DMS 273 treated with DMSO at 0.1 percent for 48 hours (cell line): ENCODE measurements around the gene SPRY1.
A peak's percentile ranks its signal among the peaks of the same experiment; 100 is the strongest.

Experiments used
- DNase-seq: peaks from one replicate; lab custom pipeline; 2025; lab: John Stamatoyannopoulos, UW

The SPRY1 gene, protein sequence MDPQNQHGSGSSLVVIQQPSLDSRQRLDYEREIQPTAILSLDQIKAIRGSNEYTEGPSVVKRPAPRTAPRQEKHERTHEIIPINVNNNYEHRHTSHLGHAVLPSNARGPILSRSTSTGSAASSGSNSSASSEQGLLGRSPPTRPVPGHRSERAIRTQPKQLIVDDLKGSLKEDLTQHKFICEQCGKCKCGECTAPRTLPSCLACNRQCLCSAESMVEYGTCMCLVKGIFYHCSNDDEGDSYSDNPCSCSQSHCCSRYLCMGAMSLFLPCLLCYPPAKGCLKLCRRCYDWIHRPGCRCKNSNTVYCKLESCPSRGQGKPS

DNA sequence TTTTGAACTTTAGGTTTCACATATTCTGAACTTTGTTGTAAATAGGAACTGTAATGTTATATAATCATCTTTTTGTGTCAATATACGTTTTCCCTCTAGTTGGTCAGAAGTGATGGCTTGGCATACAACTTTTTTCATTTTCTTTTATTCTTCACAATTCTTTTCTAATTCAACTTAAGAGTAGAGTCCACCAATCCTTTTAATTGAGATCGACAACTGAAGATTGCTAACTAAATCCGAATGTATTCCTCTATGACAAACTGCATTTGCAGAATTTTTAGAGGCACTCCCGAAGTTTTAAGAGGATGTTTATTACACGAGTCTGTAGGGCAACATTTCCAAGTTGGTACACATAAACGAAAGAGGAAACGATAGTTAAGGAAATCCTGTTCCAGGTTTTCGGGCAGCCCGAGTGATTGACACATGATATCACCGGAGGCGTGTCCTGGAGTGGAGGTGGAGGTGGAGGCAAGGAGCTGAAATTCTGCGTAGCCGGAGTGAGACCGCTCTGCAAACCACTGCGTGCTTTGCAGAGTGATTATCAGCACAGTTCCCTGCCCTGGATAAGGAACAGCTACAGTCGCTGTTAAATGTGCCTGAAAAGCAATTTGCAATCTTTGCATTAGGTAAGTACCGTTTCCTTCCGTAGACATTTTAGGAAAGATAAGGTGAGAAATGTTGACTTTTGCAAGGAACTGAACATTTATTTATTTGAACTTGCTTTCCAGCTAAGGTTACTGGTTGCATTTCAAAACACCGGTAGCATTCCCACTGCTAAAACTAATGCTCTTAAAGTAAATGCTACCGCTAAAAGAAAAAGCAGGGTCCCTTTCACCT is at the start of gene SPRY1:
SPRY1 (plus strand) TSS at position 489 of the 837 bp plus-strand sequence. CDS start 4,797 bp downstream, outside the sequence.
- DNase-seq, result peak; percentile 79

DNA sequence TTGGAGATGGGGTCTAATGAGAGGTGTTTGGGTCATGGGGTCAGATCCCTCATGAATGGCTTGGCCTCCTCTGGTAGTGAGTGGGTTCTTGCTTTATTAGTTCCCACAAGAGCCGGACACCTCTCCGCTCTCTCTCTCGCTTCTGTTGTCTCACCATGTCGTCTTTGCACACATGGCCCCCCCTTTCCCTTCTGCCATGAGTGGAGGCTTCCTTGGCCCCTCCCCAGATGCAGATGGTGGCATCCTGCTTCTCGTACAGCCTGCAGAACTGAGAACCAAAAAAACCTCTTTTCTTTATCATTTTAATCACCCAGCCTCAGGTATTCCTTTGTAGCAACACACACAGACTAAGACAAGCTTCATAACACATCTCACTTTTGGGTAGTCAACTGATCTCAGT is 49.6 kb upstream of the SPRY1 start:
- DNase-seq, result no peak

DNA sequence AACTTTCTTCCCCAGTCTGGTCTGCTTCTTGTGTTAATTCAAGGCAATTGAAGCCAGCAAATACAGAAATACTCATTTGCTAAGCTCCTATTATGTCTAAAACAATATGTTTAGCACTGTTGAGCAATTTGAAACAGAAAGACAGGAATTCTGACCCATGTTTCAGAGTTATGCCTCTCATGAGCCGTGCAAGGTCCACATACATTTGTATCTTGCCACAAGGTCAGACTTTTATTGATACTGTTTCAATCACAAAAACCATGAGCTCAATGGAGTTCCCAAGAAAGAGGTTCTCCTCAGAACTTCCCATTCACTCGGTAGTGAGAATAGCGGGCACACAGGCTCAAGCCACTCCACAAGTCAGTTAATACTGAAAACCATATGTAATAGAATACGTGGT is 47.6 kb upstream of the SPRY1 start:
- DNase-seq, result no peak

DNA sequence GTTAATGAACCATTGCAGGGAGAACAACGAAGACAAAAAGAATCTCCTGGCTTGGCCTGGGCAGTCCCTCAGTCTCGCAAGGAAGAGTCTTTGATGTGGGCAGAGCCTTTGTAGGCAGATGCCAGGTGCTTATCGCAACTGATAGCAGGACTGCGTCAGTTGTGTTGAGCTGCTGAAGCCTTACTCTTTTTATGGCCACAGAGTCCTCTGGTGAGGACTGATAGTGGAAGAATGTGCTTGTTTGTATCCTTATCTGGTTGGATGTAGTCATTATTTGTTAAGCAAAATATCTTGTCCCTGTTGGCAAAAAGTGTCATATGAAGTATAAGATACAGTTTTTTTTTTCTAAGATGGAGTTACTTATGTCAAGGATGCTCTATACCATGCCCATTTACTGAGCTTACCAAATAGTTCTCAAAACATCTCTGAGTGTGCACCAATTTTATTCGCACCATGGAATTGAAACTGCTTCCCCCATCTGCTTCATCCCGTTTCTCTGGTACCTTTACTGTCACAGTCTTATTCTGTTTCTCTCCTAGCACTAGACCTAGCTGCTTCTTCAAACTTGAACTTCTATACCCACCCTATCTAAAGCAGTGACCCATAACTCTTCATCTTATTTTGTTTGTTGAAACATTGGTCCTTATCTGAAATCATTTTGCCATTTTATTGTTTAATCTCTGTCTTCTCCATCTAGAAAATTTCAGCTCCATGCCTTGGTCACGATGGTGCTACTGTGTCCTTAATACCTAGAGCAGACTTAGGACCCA is 47.0 kb upstream of the SPRY1 start:
- DNase-seq, result no peak

DNA sequence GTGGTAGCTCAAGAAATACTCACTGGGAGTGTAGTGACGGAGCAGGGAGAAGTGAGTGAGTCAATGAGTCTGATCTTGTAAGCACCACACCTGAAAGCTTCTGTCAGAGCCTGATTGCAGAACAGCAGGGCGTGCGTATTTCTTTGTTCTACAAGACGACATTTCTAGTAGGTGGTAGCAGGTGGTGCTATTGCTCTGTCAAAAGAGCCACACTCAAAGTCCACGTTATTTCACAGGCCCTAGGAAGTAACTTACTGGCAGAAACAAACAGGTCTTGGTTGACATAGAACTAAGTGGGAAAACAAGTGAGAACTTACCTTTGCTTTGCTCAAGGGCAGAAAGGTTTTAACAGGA is 46.4 kb upstream of the SPRY1 start:
- DNase-seq, result no peak

DNA sequence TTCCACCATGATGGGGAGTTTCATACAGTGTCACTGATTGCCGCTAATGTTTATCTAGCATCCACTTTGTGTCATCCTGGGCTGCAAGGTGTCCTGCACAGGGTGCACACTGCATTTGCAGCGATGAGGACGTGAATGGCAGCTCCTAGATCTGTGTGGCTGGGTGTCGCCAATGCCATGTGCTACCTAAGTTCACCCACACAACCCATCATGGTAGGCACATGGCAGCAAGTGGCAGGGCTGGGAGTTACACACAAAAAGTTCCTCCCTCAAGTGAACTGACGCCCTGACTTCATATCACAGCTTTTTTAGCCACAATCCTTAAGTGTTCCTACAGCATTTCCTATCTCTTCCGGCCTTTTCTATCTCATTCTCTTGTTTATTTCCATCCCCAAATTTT is 45.9 kb upstream of the SPRY1 start:
- no peak for DNase-seq

DNA sequence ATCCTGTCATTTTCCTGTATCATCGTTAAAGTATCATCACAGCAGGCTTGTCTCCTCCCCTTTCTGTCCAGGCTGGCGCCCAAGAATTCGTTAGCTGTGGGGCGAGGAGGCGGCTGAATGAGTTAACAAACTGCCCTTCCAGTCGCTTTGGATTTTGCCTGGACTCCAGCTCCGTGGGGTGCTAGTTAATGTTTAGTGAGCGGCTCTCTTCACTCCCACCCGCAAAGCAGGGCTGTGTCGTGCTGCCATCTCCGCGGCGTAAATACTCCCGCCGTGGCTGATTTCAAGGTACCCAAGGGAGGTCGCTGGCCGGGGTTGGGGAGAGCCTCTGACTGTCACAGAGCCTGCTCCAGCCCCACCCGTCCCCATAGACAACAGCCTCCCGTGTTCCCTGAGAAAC is 44.9 kb upstream of the SPRY1 start:
- DNase-seq, result no peak

DNA sequence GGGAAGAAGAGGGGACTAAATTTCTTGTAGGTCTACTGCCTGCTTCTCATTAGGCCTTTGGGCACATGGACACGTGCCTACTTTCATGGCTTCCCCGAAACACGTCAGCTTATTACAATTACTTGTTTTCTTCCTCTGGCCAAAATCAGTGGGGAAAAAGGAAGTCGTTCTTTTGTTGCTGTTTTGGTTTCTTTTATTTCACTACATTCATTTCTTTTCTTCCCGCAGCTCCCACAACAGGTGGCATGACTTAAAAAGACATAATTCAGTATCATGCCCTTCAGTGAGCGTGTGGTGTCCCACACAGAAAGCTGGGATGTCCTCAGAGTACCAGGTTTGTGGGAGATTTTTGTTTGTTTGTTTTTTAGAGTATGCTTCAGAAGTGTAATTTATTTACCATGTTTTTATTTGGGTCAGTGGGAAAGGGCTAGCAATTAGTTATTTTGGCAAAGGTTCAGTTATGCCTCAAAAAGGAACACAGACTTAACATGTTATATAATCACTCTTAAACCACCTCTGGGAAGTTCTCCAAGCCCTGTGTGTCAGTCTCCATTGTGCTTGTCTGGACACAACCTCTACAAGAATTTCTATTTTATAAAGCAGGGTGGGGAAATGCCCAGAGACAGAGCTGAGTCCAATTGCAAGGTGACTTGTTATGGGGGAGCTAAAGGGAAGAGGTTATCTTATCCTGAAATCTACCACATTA is 44.2 kb upstream of the SPRY1 start:
- no peak for DNase-seq

DNA sequence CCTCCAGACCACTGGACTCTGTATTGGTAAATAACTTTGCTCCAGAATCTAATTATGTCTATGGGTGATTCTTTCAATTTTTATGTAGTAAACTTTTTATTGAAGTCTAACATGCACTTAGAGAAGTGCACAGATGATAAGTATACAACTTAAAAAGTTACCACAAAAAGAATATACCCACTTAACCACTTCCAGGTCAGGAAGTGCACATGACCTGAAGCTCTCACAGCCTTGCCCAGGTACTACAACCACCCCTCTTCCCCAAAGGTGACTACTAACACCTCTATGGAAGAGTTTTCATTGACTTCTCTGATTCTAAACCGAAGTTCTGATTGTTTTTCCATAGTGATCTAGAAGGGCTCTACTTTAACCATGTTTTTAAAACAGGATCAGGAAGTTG is 43.6 kb upstream of the SPRY1 start:
- no peak for DNase-seq

DNA sequence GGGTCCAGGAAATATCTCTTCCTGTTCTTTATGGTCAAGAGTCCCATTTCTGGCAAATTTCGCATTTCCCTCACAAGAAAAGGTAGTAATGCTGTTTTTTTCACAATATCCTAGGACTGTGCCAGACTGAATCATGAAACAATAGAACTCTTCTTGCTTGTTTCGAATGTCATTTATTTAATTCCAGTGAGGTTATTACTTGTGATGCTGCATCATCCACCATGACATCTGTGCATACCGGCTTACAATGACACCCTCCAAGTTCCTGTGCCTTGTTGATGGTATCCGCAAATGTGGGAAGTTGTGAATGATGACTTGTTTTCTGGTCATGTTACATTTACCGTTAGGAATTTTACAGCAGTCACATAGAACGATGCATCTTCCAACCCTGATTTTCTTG is 42.9 kb upstream of the SPRY1 start:
- DNase-seq, result no peak

DNA sequence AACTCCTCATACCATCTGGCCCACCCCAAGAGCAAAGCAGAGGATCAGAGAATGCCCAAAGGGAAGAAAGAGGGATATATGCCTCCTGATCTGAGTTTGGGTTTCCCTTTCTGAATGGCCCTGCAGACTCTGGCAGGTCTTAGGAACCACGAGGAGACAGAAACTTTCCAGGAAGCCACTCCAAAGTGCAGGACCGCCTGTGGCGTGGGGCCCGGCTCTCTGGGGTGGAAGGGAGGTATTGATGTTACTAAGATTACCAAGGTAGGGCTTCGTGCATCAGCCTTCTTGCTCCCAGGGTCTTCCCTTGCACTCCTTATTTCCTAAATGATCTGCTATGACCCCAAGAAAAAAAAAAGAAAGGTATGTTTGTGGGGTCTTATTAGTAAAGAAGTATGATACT is 41.9 kb upstream of the SPRY1 start:
- DNase-seq, result no peak

DNA sequence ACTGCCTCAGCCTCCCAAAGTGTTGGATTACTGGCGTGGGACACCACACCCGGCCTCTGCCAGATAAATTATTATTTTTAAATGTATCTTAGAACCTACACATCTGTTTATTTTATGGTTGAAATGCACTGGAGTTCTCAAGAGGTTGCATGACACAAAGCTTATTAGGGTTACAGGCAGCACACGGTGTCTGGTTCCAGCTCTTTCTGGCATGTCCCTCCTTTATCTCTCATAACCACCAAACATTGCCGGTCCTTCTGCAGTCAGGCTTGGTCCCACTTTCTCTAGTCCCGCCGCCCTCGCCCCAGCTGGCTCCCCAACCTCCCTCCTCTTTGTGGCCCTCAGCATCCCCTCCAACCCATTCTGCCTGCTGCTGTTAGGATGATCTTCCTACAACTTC is 39.7 kb upstream of the SPRY1 start:
- DNase-seq, result no peak

DNA sequence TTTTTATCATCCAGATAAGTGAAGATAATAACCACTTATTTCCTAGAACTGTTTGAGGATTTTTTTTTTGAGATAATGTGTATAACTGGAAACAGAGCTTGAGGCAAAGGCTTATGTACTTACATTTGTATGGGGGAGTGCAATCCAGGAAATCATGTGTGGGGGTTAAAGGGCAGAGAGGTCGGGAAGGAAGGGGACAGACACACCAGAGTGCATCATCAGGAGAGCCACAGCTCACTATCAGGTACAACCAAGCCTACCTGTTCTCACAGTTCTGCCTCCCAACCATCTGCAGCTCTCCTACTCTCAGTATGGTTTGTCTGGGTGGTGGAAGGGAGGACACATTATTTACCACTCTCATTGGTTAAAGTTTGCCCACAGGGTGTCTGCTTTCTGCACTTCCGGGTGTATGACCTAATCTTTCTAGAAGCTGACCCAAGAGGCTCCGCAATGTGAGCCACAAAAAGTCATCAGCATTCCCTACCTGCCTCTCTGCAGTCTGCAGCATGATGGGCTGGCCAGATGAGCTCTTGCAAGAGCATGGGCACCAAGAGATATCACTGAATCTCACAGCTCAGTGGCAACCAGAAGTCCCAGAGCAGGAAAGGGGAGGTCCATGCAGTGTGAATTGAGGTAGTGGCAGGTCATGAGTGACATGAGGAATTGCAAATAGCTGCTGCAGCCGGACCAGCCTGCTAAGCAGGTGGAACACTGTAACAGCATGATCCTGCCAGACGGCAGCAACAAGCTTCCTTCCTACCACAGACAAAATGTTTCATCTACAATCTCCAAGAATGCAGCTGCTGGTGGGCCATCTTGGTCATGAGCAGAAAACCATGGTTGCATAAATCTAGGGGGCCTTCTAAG is 36.9 kb upstream of the SPRY1 start:
- DNase-seq, result no peak

DNA sequence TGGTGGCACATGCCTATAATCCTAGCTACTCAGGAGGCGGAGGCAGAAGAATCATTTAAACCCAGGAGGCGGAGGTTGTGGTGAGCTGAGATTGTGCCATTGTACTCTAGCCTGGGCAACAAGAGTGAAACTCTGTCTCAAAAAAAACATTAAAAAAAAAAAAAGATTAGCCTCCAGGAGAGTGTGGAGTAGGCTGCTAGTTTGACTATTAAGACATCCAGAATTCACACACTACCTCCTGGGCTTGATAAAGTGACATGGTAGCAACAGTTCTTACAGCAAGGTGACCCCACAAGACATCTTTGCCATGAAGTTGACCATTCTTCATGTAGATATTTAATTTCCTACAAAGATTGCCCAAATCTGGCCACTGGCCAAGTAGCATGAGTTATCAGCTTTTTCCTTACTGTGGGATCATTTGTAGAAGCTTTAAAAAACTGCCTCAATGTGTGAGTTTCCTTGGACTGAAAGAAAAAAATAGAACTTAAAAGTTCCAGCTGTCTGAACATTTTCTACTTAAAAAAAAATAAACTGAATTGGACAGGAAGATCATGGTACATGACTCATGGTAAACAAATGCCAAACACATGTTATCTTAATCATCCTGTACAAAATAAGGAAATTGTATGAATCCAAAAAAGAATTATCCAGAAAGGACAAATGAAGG is 35.3 kb upstream of the SPRY1 start:
- DNase-seq, result no peak

DNA sequence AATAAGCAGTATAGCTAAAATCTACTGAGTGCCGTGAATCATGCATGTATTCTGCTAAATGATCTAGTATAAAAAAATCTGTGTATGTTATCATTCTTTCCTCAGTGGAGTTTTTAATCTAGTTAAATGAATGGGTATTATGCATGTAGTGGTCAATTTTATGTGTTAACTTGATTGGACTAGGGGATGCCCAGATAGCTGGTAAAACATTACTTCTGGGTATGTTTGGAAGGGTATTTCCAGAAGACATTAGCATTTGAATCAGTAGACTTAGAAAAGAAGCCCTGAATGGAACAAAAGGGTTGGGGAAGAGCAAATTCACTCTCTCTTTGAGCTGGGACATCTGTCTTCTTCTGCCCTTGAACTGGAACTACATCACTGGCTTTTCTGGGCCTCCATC is 34.5 kb upstream of the SPRY1 start:
- DNase-seq, result no peak

DNA sequence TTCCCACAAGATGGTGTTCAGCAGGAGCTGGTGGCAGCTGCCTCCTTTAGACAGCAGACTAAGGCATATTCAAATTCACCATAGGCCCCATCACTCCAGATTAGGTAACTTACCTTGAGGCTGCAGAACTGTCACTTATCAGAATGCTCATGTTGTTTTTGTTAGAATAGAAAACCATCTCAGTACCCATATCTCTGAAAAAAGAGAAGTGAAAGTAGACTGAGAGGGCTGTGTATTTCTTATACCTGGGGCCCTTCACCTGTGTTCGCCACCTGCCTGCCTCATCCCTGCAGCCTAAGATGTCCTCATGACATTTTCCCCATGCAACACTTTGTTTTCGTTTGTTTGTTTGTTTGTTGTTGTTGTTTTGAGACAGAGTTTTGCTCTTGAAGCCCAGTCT is 32.9 kb upstream of the SPRY1 start:
- DNase-seq, result no peak

DNA sequence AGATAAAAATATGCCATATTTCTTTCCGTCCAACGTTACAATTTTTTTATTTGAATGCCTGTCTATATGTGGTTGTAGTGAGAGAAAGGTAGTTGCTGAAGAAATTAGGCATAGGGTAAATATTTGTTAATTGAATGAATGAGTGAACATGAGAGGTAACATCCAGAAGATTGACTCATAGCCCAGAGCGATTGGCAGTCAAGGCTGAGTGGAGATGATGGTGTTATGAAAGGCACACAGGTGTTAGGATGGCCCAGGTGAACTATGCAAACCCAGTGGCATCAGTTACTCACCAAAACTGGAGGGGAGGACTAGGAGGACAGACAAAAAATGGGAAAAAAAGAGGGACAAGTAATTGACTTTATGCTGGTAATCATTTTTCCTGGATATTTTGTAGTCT is 31.7 kb upstream of the SPRY1 start:
- DNase-seq, result no peak

DNA sequence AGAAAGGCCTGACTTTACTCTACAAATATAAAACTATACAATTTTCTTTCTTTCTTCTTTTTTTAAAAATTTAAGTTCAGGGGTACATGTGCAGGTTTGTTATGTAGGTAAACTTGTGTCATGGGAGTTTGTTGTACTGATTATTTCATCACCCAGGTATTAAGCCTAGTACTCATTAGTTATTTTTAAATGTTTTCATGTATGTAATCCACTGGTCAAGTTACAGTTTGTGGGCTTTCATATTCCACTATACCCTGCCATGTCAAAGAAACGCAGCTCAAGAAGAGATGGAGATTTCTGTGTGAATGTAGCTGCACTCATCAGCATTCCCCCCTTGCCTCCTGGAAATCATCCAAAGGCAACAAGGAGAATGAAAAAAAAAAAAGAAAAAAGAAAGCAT is 31.2 kb upstream of the SPRY1 start:
- no peak for DNase-seq

DNA sequence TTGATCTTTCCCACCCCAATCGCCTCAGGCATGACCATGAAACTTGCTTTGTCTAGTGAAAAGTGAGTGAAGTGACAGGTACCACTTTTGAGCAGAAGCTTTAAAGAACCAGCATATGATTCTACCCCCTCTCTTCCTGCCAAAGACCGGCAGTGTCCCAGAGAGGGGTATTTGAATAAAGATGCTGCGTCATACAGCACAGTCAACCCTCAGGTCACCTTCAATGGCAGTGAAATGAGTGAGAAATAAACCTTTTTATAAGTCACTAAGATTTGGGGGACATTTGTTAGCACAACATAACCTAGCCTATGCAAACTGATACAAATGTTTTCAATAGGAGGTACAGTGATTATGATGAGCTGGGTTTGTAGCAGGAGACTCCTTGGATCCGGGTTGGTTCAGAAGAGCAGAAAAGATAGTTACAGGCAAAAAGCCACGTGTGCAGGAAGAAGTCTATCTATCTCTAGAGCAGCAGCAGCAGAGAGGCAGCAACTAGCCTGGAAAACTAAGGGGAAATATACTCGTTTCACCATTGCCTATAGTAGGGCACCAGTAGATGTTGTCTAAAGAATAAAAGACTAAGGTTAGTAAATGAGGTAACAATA is 30.3 kb upstream of the SPRY1 start:
- DNase-seq, result no peak

DNA sequence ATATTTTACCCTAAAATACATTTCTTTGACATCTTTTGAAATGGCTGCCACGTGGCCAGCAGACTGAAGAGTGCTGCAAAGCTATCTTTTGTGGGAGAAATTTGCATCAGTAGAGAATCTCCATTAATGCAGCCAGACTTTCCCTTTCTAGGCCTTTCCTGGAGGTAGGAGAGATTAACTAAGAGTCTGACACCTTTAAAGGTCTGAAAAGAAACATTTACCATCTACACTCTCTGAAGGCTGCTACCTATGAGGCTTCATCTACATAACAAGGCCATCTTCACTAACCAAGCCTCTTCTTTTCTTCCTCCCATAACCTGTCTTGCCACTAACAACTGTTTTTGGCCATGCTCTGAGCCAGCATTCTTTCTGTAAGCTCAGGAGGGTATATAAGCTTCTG is 17.8 kb upstream of the SPRY1 start:
- DNase-seq, result no peak
